ENCODE data around the gene CYRIA.

- no peak for TF ChIP-seq RNF2 (IDR thresholded peaks at IDR 0.05; ENCODE audit: borderline replicate concordance, low read depth)
- no peak for TF ChIP-seq KDM5A (IDR thresholded peaks at IDR 0.05)
- TF ChIP-seq, protein P1, sequence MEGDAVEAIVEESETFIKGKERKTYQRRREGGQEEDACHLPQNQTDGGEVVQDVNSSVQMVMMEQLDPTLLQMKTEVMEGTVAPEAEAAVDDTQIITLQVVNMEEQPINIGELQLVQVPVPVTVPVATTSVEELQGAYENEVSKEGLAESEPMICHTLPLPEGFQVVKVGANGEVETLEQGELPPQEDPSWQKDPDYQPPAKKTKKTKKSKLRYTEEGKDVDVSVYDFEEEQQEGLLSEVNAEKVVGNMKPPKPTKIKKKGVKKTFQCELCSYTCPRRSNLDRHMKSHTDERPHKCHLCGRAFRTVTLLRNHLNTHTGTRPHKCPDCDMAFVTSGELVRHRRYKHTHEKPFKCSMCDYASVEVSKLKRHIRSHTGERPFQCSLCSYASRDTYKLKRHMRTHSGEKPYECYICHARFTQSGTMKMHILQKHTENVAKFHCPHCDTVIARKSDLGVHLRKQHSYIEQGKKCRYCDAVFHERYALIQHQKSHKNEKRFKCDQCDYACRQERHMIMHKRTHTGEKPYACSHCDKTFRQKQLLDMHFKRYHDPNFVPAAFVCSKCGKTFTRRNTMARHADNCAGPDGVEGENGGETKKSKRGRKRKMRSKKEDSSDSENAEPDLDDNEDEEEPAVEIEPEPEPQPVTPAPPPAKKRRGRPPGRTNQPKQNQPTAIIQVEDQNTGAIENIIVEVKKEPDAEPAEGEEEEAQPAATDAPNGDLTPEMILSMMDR (IDR thresholded peaks at IDR 0.05): no peak
- TF ChIP-seq, protein P2, sequence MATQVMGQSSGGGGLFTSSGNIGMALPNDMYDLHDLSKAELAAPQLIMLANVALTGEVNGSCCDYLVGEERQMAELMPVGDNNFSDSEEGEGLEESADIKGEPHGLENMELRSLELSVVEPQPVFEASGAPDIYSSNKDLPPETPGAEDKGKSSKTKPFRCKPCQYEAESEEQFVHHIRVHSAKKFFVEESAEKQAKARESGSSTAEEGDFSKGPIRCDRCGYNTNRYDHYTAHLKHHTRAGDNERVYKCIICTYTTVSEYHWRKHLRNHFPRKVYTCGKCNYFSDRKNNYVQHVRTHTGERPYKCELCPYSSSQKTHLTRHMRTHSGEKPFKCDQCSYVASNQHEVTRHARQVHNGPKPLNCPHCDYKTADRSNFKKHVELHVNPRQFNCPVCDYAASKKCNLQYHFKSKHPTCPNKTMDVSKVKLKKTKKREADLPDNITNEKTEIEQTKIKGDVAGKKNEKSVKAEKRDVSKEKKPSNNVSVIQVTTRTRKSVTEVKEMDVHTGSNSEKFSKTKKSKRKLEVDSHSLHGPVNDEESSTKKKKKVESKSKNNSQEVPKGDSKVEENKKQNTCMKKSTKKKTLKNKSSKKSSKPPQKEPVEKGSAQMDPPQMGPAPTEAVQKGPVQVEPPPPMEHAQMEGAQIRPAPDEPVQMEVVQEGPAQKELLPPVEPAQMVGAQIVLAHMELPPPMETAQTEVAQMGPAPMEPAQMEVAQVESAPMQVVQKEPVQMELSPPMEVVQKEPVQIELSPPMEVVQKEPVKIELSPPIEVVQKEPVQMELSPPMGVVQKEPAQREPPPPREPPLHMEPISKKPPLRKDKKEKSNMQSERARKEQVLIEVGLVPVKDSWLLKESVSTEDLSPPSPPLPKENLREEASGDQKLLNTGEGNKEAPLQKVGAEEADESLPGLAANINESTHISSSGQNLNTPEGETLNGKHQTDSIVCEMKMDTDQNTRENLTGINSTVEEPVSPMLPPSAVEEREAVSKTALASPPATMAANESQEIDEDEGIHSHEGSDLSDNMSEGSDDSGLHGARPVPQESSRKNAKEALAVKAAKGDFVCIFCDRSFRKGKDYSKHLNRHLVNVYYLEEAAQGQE (IDR thresholded peaks at IDR 0.05): no peak
- TF ChIP-seq RAD21 (conservative IDR thresholded peaks at IDR 0.05 in 1 of 2, IDR thresholded peaks at IDR 0.05 in 1 of 2): no peak
- TF ChIP-seq, protein P3, sequence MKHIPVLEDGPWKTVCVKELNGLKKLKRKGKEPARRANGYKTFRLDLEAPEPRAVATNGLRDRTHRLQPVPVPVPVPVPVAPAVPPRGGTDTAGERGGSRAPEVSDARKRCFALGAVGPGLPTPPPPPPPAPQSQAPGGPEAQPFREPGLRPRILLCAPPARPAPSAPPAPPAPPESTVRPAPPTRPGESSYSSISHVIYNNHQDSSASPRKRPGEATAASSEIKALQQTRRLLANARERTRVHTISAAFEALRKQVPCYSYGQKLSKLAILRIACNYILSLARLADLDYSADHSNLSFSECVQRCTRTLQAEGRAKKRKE (CRISPR knock-in tag; IDR thresholded peaks at IDR 0.05; ENCODE audit: low read depth): no peak
- no peak for TF ChIP-seq SMC3 (IDR thresholded peaks at IDR 0.05)
- no peak for TF ChIP-seq USF2 (IDR thresholded peaks at IDR 0.05)
- TF ChIP-seq EP300 (IDR thresholded peaks at IDR 0.05): no peak
These were observed 41.2 kb downstream of the CYRIA start for GRCh38 chr2:16624436-16624780.
